Trophoblast cell (in vitro differentiated cells and primary cell): ENCODE results near the gene CAMK2A.

ENCODE experiments used
- DNase-seq, 2 donors: peaks; one replicate each; pipeline ENCODE4 v3.0.0-alpha.2; 2016
- H2AFZ ChIP-seq: 2 replicates; pipeline ENCODE4 v1.6.1; 2013; ENCODE audit warnings: low read length, moderate library complexity, mild to moderate bottlenecking; ENCODE audit not compliant: insufficient read depth, poor library complexity
- H2AK5ac ChIP-seq: 2 replicates; pipeline ENCODE4 v1.6.1; 2013; ENCODE audit warnings: mild to moderate bottlenecking, low read length
- H2BK120ac ChIP-seq: 2 replicates; pipeline ENCODE4 v1.6.1; 2013; ENCODE audit warnings: low read length, mild to moderate bottlenecking, moderate library complexity; ENCODE audit not compliant: insufficient read depth, poor library complexity
- H2BK12ac ChIP-seq: 2 replicates; pipeline ENCODE4 v1.6.1; 2013; ENCODE audit warnings: mild to moderate bottlenecking, low read length, moderate library complexity
- H2BK5ac ChIP-seq: 2 replicates; pipeline ENCODE4 v1.6.1; 2013; ENCODE audit warnings: low read length, low read depth, moderate library complexity, mild to moderate bottlenecking; ENCODE audit not compliant: poor library complexity
- H3K14ac ChIP-seq: 2 replicates; pipeline ENCODE4 v1.6.1; 2013; ENCODE audit warnings: mild to moderate bottlenecking, low read length
- H3K18ac ChIP-seq: 2 replicates; pipeline ENCODE4 v1.6.1; 2013; ENCODE audit warnings: mild to moderate bottlenecking, low read length
- H3K23ac ChIP-seq: 2 replicates; pipeline ENCODE4 v1.6.1; 2013; ENCODE audit warnings: low read length
- H3K27ac ChIP-seq: 2 replicates; pipeline ENCODE4 v1.5.1; 2013; ENCODE audit warnings: low read depth, mild to moderate bottlenecking, inconsistent platforms, low read length, moderate library complexity
- H3K27me3 ChIP-seq: 2 replicates; pipeline ENCODE4 v1.6.1; 2013; ENCODE audit warnings: inconsistent platforms, mild to moderate bottlenecking, low read length, moderate library complexity; ENCODE audit not compliant: insufficient read depth
- H3K36me3 ChIP-seq, 2 experiments: 1 replicate in 1 of 2; 2 replicates in 1 of 2; pipeline ENCODE4 v1.6.1; 2013; ENCODE audit warnings: low read length in 2 of 2, mild to moderate bottlenecking in 2 of 2, moderate library complexity in 1 of 2; ENCODE audit not compliant: insufficient read depth in 2 of 2, control insufficient read depth in 1 of 2
- H3K4ac ChIP-seq: 2 replicates; pipeline ENCODE4 v1.6.1; 2013; ENCODE audit warnings: low read depth, mild to moderate bottlenecking, low read length, moderate library complexity
- H3K4me1 ChIP-seq, 2 experiments: 1 replicate in 1 of 2; 2 replicates in 1 of 2; pipeline ENCODE4 v1.6.1; 2013; ENCODE audit warnings: low read length in 2 of 2, mild to moderate bottlenecking in 2 of 2, moderate library complexity in 1 of 2; ENCODE audit not compliant: insufficient read depth in 2 of 2, control insufficient read depth in 1 of 2
- H3K4me2 ChIP-seq: 2 replicates; pipeline ENCODE4 v1.6.1; 2013; ENCODE audit warnings: inconsistent platforms, mild to moderate bottlenecking, low read length, moderate library complexity
- H3K4me3 ChIP-seq: 2 replicates; pipeline ENCODE4 v1.5.1; 2013; ENCODE audit warnings: mild to moderate bottlenecking, low read depth, low read length, inconsistent platforms
- H3K79me1 ChIP-seq: one replicate; pipeline ENCODE4 v1.6.1; 2013; ENCODE audit warnings: low read length
- H3K79me2 ChIP-seq: 2 replicates; pipeline ENCODE4 v1.6.1; 2013; ENCODE audit warnings: low read length, mild to moderate bottlenecking; ENCODE audit not compliant: control insufficient read depth, insufficient read depth, poor library complexity
- H3K9ac ChIP-seq: 2 replicates; pipeline ENCODE4 v1.6.1; 2013; ENCODE audit warnings: mild to moderate bottlenecking, low read length
- H3K9me3 ChIP-seq: 2 replicates; pipeline ENCODE4 v1.6.1; 2013; ENCODE audit warnings: low read depth, mild to moderate bottlenecking, control low read depth, inconsistent platforms, low read length; ENCODE audit not compliant: insufficient read depth
- H4K12ac ChIP-seq: 2 replicates; pipeline ENCODE4 v1.6.1; 2013; ENCODE audit warnings: low read depth, mild to moderate bottlenecking, low read length, moderate library complexity
- H4K8ac ChIP-seq: 2 replicates; pipeline ENCODE4 v1.6.1; 2013; ENCODE audit warnings: low read depth, mild to moderate bottlenecking, low read length, moderate library complexity
- H4K91ac ChIP-seq: one replicate; pipeline ENCODE4 v1.6.1; 2013; ENCODE audit warnings: low read depth, mild to moderate bottlenecking, low read length, moderate library complexity
- WGBS: extraction: QIAGEN DNeasy Blood & Tissue Kit; methylation state at CpG from one replicate; pipeline ENCODE4 v1.1.7; 2013; ENCODE audit warnings: missing lambda C conversion rate; ENCODE audit not compliant: insufficient read length, insufficient coverage; ENCODE audit errors: extremely low coverage; 5-methylcytosine and 5-hydroxymethylcytosine counted together

Gene CAMK2A

GRCh38 chr5:150309101-150309885 is 19.7 kb upstream of the CAMK2A start:
- no peak overlapping the region for H3K4ac ChIP-seq
- no peak overlapping the region for H3K4me3 ChIP-seq
- no peak overlapping the region for H3K18ac ChIP-seq
- peaks cover 4 to 11% of the 10 kb centered on the region in 2 experiments for H3K4me1 ChIP-seq
- H2AFZ ChIP-seq, result no peak overlapping the region
- H3K14ac ChIP-seq, result no peak overlapping the region
- no peak overlapping the region for H3K23ac ChIP-seq
- H3K4me2 ChIP-seq, result no peak overlapping the region
- peaks cover 2% of the 10 kb centered on the region for H3K9me3 ChIP-seq
- no peak overlapping the region for H2BK12ac ChIP-seq
- no peaks in the 10 kb centered on the region for H3K27me3 ChIP-seq
- no peak overlapping the region for H4K91ac ChIP-seq
- H3K27ac ChIP-seq, result no peak overlapping the region
- no peak overlapping the region for H4K12ac ChIP-seq
- H3K79me2 ChIP-seq, result no peaks in the 10 kb centered on the region
- WGBS, result no CpG with 5 or more reads among the region's 7 CpGs
- no peaks in the 10 kb centered on the region for H3K36me3 ChIP-seq
- DNase-seq, result no peak
- H2BK5ac ChIP-seq, result no peak overlapping the region
- H2AK5ac ChIP-seq, result no peak overlapping the region
- H3K79me1 ChIP-seq, result peaks cover 10% of the 10 kb centered on the region
- H3K9ac ChIP-seq, result no peak overlapping the region
- no peak overlapping the region for H2BK120ac ChIP-seq
- H4K8ac ChIP-seq, result no peak overlapping the region

GRCh38 chr5:150307617-150308426 is 18.2 kb upstream of the CAMK2A start:
- H3K9ac ChIP-seq, result no peak overlapping the region
- no CpG with 5 or more reads among the region's 11 CpGs for WGBS
- H2AK5ac ChIP-seq, result no peak overlapping the region
- H3K79me2 ChIP-seq, result no peaks in the 10 kb centered on the region
- no peak overlapping the region for H4K8ac ChIP-seq
- H3K4me1 ChIP-seq, result peaks cover 15 to 21% of the 10 kb centered on the region in 2 experiments
- H3K36me3 ChIP-seq, result no peaks in the 10 kb centered on the region
- H4K91ac ChIP-seq, result no peak overlapping the region
- no peak overlapping the region for H3K14ac ChIP-seq
- no peak overlapping the region for H2AFZ ChIP-seq
- no peak overlapping the region for H3K27ac ChIP-seq
- H3K4me2 ChIP-seq, result no peak overlapping the region
- peaks cover 15% of the 10 kb centered on the region for H3K79me1 ChIP-seq
- H3K9me3 ChIP-seq, result peaks cover 2% of the 10 kb centered on the region
- H2BK120ac ChIP-seq, result no peak overlapping the region
- DNase-seq, result no peak
- no peak overlapping the region for H4K12ac ChIP-seq
- no peak overlapping the region for H2BK5ac ChIP-seq
- no peak overlapping the region for H3K4me3 ChIP-seq
- no peaks in the 10 kb centered on the region for H3K27me3 ChIP-seq
- H3K4ac ChIP-seq, result no peak overlapping the region
- no peak overlapping the region for H3K18ac ChIP-seq
- no peak overlapping the region for H3K23ac ChIP-seq
- H2BK12ac ChIP-seq, result no peak overlapping the region

GRCh38 chr5:150306775-150307174 is 17.2 kb upstream of the CAMK2A start:
- Histone ChIP-seq H3K79me2 (peaks cover 2% of the 10 kb centered on the region), H3K4me3 (no peak overlapping the region), H3K36me3 (no peaks in the 10 kb centered on the region), H3K9ac (no peak overlapping the region), H2BK120ac (no peak overlapping the region), H3K18ac (no peak overlapping the region), H3K4me2 (no peak overlapping the region), H2AFZ (no peak overlapping the region), H3K79me1 (peaks cover 18% of the 10 kb centered on the region), H2BK12ac (peak overlapping the region; percentile 27), H4K91ac (no peak overlapping the region), H3K27ac (no peak overlapping the region), H2BK5ac (no peak overlapping the region), H4K12ac (no peak overlapping the region), H3K4ac (no peak overlapping the region), H3K27me3 (no peaks in the 10 kb centered on the region), H3K9me3 (peaks cover 2% of the 10 kb centered on the region), H3K14ac (no peak overlapping the region), H3K4me1 (peaks cover 22 to 24% of the 10 kb centered on the region in 2 experiments), H3K23ac (no peak overlapping the region), H4K8ac (no peak overlapping the region), H2AK5ac (peak overlapping the region; percentile 65)
- no CpG with 5 or more reads among the region's 4 CpGs for WGBS
- no peak for DNase-seq

GRCh38 chr5:150305557-150305956 is 16.0 kb upstream of the CAMK2A start:
- H2BK5ac ChIP-seq, result no peak overlapping the region

More at GRCh38 chr5:150305557-150305956, 16.0 kb upstream of the CAMK2A start:
- H3K4me2 ChIP-seq, result no peak overlapping the region
- H3K18ac ChIP-seq, result no peak overlapping the region
- peaks cover 2% of the 10 kb centered on the region for H3K79me2 ChIP-seq
- H2AFZ ChIP-seq, result no peak overlapping the region
- no peaks in the 10 kb centered on the region for H3K27me3 ChIP-seq
- H3K4ac ChIP-seq, result no peak overlapping the region
- peaks cover 22 to 23% of the 10 kb centered on the region in 2 experiments for H3K4me1 ChIP-seq
- H3K36me3 ChIP-seq, result no peaks in the 10 kb centered on the region
- H3K9me3 ChIP-seq, result no peaks in the 10 kb centered on the region
- peak overlapping the region; percentile 22 for H3K14ac ChIP-seq
- H3K9ac ChIP-seq, result no peak overlapping the region
- no peak overlapping the region for H4K12ac ChIP-seq
- peaks cover 14% of the 10 kb centered on the region for H3K79me1 ChIP-seq
- peak overlapping the region; percentile 14 for H3K27ac ChIP-seq
- no peak overlapping the region for H4K8ac ChIP-seq
- H2BK120ac ChIP-seq, result no peak overlapping the region
- WGBS, result no CpG with 5 or more reads among the region's 1 CpG
- H4K91ac ChIP-seq, result no peak overlapping the region
- H2AK5ac ChIP-seq, result no peak overlapping the region
- H2BK12ac ChIP-seq, result no peak overlapping the region
- H3K23ac ChIP-seq, result no peak overlapping the region
- no peak overlapping the region for H3K4me3 ChIP-seq
- DNase-seq, result no peak
